PFSK-1 (cell line): ENCODE data around the gene TMOD3.

Experiments
- POLR2AphosphoS5 ChIP-seq: IDR thresholded peaks from 2 replicates; pipeline ENCODE4 v1.6.1; 2012; ENCODE audit warnings: low read depth, mild to moderate bottlenecking, control low read depth, low read length, moderate library complexity
- TAF1 ChIP-seq: IDR thresholded peaks from 2 replicates; pipeline ENCODE4 v1.6.1; 2012; ENCODE audit warnings: low read length, control low read depth, borderline replicate concordance; ENCODE audit not compliant: insufficient read depth

DNA sequence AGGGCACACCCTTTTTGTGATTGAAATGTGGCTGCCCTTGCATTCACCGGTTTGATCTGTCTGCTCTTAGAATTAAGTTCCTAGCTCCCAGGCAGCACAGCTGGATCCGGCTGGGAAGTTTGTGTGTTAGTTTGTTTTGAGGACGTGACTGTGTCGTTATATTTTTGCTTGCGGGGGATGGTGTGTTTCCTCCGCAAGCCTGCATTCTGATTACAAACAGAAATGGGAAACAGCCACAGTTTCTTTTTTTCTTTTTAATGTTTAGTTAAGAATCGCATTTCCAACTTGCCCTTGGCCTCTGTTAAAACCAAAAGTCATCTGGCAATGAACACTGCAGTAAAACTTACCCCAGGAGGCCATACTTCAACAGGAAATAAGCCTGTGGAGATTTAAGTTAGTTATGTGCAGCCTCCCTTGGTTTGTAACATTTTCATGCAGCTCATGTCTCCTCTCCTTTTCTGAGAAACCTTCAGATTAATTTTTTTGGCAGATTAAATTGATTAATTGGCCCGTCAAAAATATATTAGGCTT lies 888 bp downstream of the TMOD3 start:
- TF ChIP-seq POLR2AphosphoS5 (no peak), TAF1 (no peak)
